ENCODE measurements around the gene FUT6.

Gene FUT6

GRCh38 chr19:5800361-5801270 is 38.9 kb downstream of the FUT6 start:
- no peak overlapping the region for H3K4me3 ChIP-seq (replicated peaks; ENCODE audit: low read depth, low read length)
- DNase-seq (ENCODE audit: extremely low read depth, low read depth) = no peak
- no peak for TF ChIP-seq CTCF (IDR thresholded peaks at IDR 0.05; ENCODE audit: low read depth, low read length, missing control alignments)

- no peak for DNase-seq (ENCODE audit: extremely low read depth, low read depth)
- H3K4me3 ChIP-seq (replicated peaks; ENCODE audit: low read depth, low read length) = no peak overlapping the region
- TF ChIP-seq CTCF (IDR thresholded peaks at IDR 0.05; ENCODE audit: low read depth, low read length, missing control alignments) = no peak
These were observed 40.0 kb downstream of the FUT6 start for GRCh38 chr19:5799247-5800241.

GRCh38 chr19:5798244-5798643 is 41.3 kb downstream of the FUT6 start:
- no peak overlapping the region for H3K4me3 ChIP-seq (replicated peaks; ENCODE audit: low read depth, low read length)
- no peak for DNase-seq (ENCODE audit: extremely low read depth, low read depth)

GRCh38 chr19:5795382-5795919 is 44.1 kb downstream of the FUT6 start:
- no peak overlapping the region for H3K4me3 ChIP-seq (replicated peaks; ENCODE audit: low read depth, low read length)
- TF ChIP-seq CTCF (IDR thresholded peaks at IDR 0.05; ENCODE audit: low read depth, low read length, missing control alignments) = no peak
- DNase-seq (ENCODE audit: extremely low read depth, low read depth) = no peak

More at GRCh38 chr19:5798244-5798643, 41.3 kb downstream of the FUT6 start:
- TF ChIP-seq CTCF (IDR thresholded peaks at IDR 0.05; ENCODE audit: low read depth, low read length, missing control alignments) = no peak

- no peak for TF ChIP-seq CTCF (IDR thresholded peaks at IDR 0.05; ENCODE audit: low read depth, low read length, missing control alignments)
- no peak for DNase-seq (ENCODE audit: extremely low read depth, low read depth)
- H3K4me3 ChIP-seq (replicated peaks; ENCODE audit: low read depth, low read length) = no peak overlapping the region
These were observed 46.3 kb downstream of the FUT6 start for GRCh38 chr19:5793188-5793587.

- peak; percentile 68 for DNase-seq (ENCODE audit: extremely low read depth, low read depth)
- H3K4me3 ChIP-seq (replicated peaks; ENCODE audit: low read depth, low read length) = no peak overlapping the region
- no peak for TF ChIP-seq CTCF (IDR thresholded peaks at IDR 0.05; ENCODE audit: low read depth, low read length, missing control alignments)
These were observed 47.3 kb downstream of the FUT6 start for GRCh38 chr19:5792224-5792623.

Data from HFF-Myc (cell line).